ENCODE measurements around the gene NEK7. TPM values are rescaled to one million over a fixed set of nuclear protein-coding genes. Genes with fewer than 3 reads are reported as not detected.

Gene NEK7
- total and polyA plus RNA-seq, 2 donors = 48.0 to 196 TPM

- Histone ChIP-seq H3K4me3 (ENCODE audit: low read depth, low read length) (no peak overlapping the region), H3K36me3 (ENCODE audit: insufficient read depth) (peaks cover 1% of the 10 kb centered on the region), H3K27ac (ENCODE audit: low read depth) (no peak overlapping the region), H3K4me1 (ENCODE audit: insufficient read depth) (no peaks in the 10 kb centered on the region)
- DNase-seq (ENCODE audit: extremely low spot score) = no peak
- WGBS = 96% methylated on average over 7 of the region's 7 CpGs
Observed at GRCh38 chr1:198246337-198246736, 89.5 kb downstream of the NEK7 start.

GRCh38 chr1:198253259-198253658 is 96.5 kb downstream of the NEK7 start:
- no peak for DNase-seq (ENCODE audit: extremely low spot score)
- no peaks in the 10 kb centered on the region for H3K4me1 ChIP-seq (ENCODE audit: insufficient read depth)
- no peak overlapping the region for H3K4me3 ChIP-seq (ENCODE audit: low read depth, low read length)
- H3K36me3 ChIP-seq (ENCODE audit: insufficient read depth) = no peaks in the 10 kb centered on the region
- WGBS = 75% methylated on average over 4 of the region's 4 CpGs
- no peak overlapping the region for H3K27ac ChIP-seq (ENCODE audit: low read depth)

GRCh38 chr1:198253668-198254067 is 96.9 kb downstream of the NEK7 start:
- Histone ChIP-seq H3K4me3 (ENCODE audit: low read depth, low read length) (no peak overlapping the region), H3K27ac (ENCODE audit: low read depth) (no peak overlapping the region), H3K36me3 (ENCODE audit: insufficient read depth) (no peaks in the 10 kb centered on the region), H3K4me1 (ENCODE audit: insufficient read depth) (no peaks in the 10 kb centered on the region)
- DNase-seq (ENCODE audit: extremely low spot score) = no peak
- 28% methylated on average over 1 of the region's 1 CpG for WGBS

GRCh38 chr1:198254521-198254920 is 97.7 kb downstream of the NEK7 start:
- Histone ChIP-seq H3K27ac (ENCODE audit: low read depth) (no peak overlapping the region), H3K4me3 (ENCODE audit: low read depth, low read length) (no peak overlapping the region), H3K4me1 (ENCODE audit: insufficient read depth) (no peaks in the 10 kb centered on the region), H3K36me3 (ENCODE audit: insufficient read depth) (no peaks in the 10 kb centered on the region)
- WGBS = 64% methylated on average over 2 of the region's 2 CpGs
- no peak for DNase-seq (ENCODE audit: extremely low spot score)

GRCh38 chr1:198254948-198255347 is 98.2 kb downstream of the NEK7 start:
- Histone ChIP-seq H3K36me3 (ENCODE audit: insufficient read depth) (no peaks in the 10 kb centered on the region), H3K27ac (ENCODE audit: low read depth) (no peak overlapping the region), H3K4me3 (ENCODE audit: low read depth, low read length) (no peak overlapping the region), H3K4me1 (ENCODE audit: insufficient read depth) (no peaks in the 10 kb centered on the region)
- DNase-seq (ENCODE audit: extremely low spot score) = no peak
- WGBS = 66% methylated on average over 1 of the region's 1 CpG

GRCh38 chr1:198255784-198256183 is 99.0 kb downstream of the NEK7 start:
- no peaks in the 10 kb centered on the region for H3K4me1 ChIP-seq (ENCODE audit: insufficient read depth)
- H3K4me3 ChIP-seq (ENCODE audit: low read depth, low read length) = no peak overlapping the region
- 98% methylated on average over 1 of the region's 1 CpG for WGBS
- H3K27ac ChIP-seq (ENCODE audit: low read depth) = no peak overlapping the region
- H3K36me3 ChIP-seq (ENCODE audit: insufficient read depth) = no peaks in the 10 kb centered on the region
- DNase-seq (ENCODE audit: extremely low spot score) = no peak

GRCh38 chr1:198258491-198258890 is 101.7 kb downstream of the NEK7 start:
- no peaks in the 10 kb centered on the region for H3K36me3 ChIP-seq (ENCODE audit: insufficient read depth)
- no peak for DNase-seq (ENCODE audit: extremely low spot score)
- H3K4me3 ChIP-seq (ENCODE audit: low read depth, low read length) = no peak overlapping the region
- no peaks in the 10 kb centered on the region for H3K4me1 ChIP-seq (ENCODE audit: insufficient read depth)
- no peak overlapping the region for H3K27ac ChIP-seq (ENCODE audit: low read depth)

- 88% methylated on average over 3 of the region's 3 CpGs for WGBS
- Histone ChIP-seq H3K36me3 (ENCODE audit: insufficient read depth) (no peaks in the 10 kb centered on the region), H3K27ac (ENCODE audit: low read depth) (no peak overlapping the region), H3K4me1 (ENCODE audit: insufficient read depth) (no peaks in the 10 kb centered on the region), H3K4me3 (ENCODE audit: low read depth, low read length) (no peak overlapping the region)
- no peak for DNase-seq (ENCODE audit: extremely low spot score)
Observed at GRCh38 chr1:198259333-198260074, 102.7 kb downstream of the NEK7 start.

GRCh38 chr1:198261886-198262285 is 105.1 kb downstream of the NEK7 start:
- peaks cover 1% of the 10 kb centered on the region for H3K36me3 ChIP-seq (ENCODE audit: insufficient read depth)
- DNase-seq (ENCODE audit: extremely low spot score) = no peak
- no peak overlapping the region for H3K27ac ChIP-seq (ENCODE audit: low read depth)
- H3K4me1 ChIP-seq (ENCODE audit: insufficient read depth) = no peaks in the 10 kb centered on the region
- H3K4me3 ChIP-seq (ENCODE audit: low read depth, low read length) = no peak overlapping the region

- peaks cover 1% of the 10 kb centered on the region for H3K36me3 ChIP-seq (ENCODE audit: insufficient read depth)
- no peak for DNase-seq (ENCODE audit: extremely low spot score)
- H3K27ac ChIP-seq (ENCODE audit: low read depth) = no peak overlapping the region
- WGBS = 66% methylated on average over 5 of the region's 5 CpGs
- no peaks in the 10 kb centered on the region for H3K4me1 ChIP-seq (ENCODE audit: insufficient read depth)
- no peak overlapping the region for H3K4me3 ChIP-seq (ENCODE audit: low read depth, low read length)
Observed at GRCh38 chr1:198263186-198263585, 106.4 kb downstream of the NEK7 start.

- H3K4me1 ChIP-seq (ENCODE audit: insufficient read depth) = no peaks in the 10 kb centered on the region
- DNase-seq (ENCODE audit: extremely low spot score) = no peak
- H3K4me3 ChIP-seq (ENCODE audit: low read depth, low read length) = no peak overlapping the region
- peaks cover 1% of the 10 kb centered on the region for H3K36me3 ChIP-seq (ENCODE audit: insufficient read depth)
- no peak overlapping the region for H3K27ac ChIP-seq (ENCODE audit: low read depth)
Observed at GRCh38 chr1:198264282-198264681, 107.5 kb downstream of the NEK7 start.

GRCh38 chr1:198265073-198265661 is 108.4 kb downstream of the NEK7 start:
- no peak for DNase-seq (ENCODE audit: extremely low spot score)
- H3K27ac ChIP-seq (ENCODE audit: low read depth) = no peak overlapping the region
- no peaks in the 10 kb centered on the region for H3K4me1 ChIP-seq (ENCODE audit: insufficient read depth)
- H3K36me3 ChIP-seq (ENCODE audit: insufficient read depth) = peaks cover 1% of the 10 kb centered on the region
- H3K4me3 ChIP-seq (ENCODE audit: low read depth, low read length) = no peak overlapping the region
- 71% methylated on average over 3 of the region's 3 CpGs for WGBS

GRCh38 chr1:198267056-198267455 is 110.3 kb downstream of the NEK7 start:
- H3K27ac ChIP-seq (ENCODE audit: low read depth) = no peak overlapping the region

GRCh38 chr1:198267921-198268320 is 111.1 kb downstream of the NEK7 start:
- DNase-seq (ENCODE audit: extremely low spot score) = no peak
- Histone ChIP-seq H3K4me1 (ENCODE audit: insufficient read depth) (no peaks in the 10 kb centered on the region), H3K4me3 (ENCODE audit: low read depth, low read length) (no peak overlapping the region), H3K27ac (ENCODE audit: low read depth) (no peak overlapping the region), H3K36me3 (ENCODE audit: insufficient read depth) (peaks cover 1% of the 10 kb centered on the region)
- 92% methylated on average over 4 of the region's 4 CpGs for WGBS

More at GRCh38 chr1:198267056-198267455, 110.3 kb downstream of the NEK7 start:
- no peak for DNase-seq (ENCODE audit: extremely low spot score)
- Histone ChIP-seq H3K36me3 (ENCODE audit: insufficient read depth) (peaks cover 1% of the 10 kb centered on the region), H3K4me1 (ENCODE audit: insufficient read depth) (no peaks in the 10 kb centered on the region), H3K4me3 (ENCODE audit: low read depth, low read length) (no peak overlapping the region)
